Measurements from ENCODE around the gene CHIC2.

- no peak for TF ChIP-seq POLR2AphosphoS5 (IDR thresholded peaks at IDR 0.05)
- no peak for TF ChIP-seq POLR2A (IDR thresholded peaks at IDR 0.05)
Observed at GRCh38 chr4:54001668-54002365, 62.6 kb downstream of the CHIC2 start.
